Measurements from ENCODE around the gene APBA1.

The APBA1 gene

DNA sequence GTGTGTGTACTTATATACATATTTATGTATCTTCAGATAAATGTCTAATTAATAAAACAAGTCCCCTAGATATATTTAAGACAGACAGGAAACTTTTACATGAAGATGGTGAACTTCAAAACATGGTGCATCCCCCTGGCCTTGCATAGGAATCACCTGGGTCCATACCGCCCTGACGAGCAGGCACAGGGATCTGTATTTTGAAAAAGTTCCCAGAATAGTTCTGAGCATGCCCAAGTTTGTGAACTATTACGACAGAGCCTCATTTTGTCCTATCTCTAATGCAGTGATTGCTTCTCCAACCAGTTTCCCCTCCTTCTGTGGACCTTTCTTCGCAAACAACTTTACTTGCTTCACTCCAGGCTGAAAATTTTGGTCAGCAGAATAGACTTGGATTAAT, 98.1 kb downstream of the APBA1 start:
- DNase-seq: no peak

DNA sequence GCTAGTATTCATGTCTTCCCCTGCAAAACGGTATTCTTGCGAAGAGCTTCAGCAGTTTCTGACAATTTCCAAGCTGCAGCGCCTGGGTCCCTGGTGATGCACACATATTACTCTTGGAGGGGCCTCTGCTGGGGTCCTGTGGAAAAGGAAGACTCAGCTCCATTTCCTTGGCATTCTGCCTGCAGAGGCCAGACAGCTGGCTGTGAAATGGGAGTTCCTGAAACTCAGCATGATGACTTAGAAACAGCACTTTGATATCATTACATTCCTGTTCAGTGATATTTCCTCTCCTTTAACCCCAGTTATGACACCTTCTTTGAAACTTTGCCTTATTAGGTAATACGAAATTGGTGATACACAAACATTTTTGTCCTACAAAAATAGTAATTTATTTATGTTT, 98.5 kb downstream of the APBA1 start:
- no peak for DNase-seq

DNA sequence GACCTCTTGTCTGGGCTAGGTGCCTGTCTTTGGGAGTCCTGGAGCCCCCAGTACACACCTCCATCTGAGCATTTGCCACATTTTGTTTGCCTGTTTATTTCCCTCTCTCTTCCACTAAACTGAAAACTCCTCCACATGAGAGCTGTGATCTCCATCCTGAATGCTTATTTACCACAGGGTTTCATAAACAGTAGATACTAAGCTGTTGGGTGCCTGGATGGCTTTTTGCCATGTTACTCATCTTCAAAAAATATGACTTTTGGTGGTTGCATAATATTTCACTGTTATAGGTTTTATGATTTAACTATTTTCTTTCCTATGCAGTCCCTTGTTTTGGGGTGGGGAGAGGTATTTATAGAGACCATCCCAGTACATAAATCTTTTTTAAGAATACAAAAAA, 99.6 kb downstream of the APBA1 start:
- no peak for DNase-seq

DNA sequence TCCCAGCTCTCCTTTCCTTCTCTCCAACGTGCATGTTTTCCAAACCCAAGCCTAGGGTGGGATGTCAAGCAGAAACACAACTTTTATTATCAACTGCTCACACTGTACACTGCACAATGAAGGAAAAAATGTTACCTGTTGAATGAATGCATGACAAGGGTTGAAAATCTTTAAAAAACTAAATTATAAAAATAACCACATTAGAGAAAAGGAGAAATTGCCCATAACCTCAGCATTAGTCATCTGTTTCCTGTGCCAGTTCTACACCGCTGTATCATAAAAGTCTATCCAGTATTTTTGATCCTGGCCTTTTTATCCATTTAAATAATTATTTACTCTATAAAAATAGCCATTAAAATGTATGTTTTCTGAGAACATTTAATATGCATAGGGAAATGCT, 101.1 kb downstream of the APBA1 start:
- no peak for DNase-seq

- DNase-seq: no peak
Measured at GRCh38 chr9:69569738-69570451, 102.3 kb downstream of the APBA1 start.

DNA sequence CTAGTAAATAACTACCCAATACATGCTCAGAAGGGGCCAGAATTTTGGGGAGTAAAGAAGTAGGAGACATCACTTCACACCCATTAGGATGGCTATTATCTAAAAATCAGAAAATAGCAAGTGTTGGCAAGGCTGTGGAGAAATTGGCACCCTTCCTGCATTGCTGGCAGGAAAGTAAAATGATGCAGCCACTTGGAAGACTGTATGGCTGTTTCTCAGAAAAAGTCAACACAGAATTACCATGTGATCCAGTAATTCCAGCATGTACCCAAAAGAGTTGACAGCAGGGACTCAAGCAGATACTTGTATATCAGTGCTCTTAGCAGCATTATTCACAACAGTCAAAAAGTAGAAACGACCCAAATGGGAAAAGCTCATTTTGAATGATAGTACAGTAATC, 107.6 kb downstream of the APBA1 start:
- DNase-seq: no peak

DNA sequence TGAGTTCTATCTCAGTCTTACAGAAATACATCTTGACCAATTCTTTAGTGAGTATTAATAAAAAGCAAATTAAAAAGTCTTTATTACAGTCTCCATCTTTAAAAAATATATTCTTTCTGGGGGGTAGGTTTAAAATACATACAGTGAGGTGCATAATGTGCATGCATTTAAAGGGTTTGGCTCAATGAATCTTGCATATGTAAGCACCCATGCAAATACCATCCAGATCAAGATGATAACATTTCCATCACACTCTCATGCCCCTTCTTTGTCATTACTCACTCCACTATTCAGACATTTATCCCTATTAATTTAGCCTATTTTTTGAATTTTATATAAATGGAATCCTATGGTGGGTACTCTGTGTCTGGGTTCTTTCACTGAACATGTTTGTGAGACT, 113.0 kb downstream of the APBA1 start:
- DNase-seq: no peak

GRCh38 chr9:69556707-69557106, 115.5 kb downstream of the APBA1 start:
- no peak for DNase-seq

GRCh38 chr9:69555802-69556201, 116.4 kb downstream of the APBA1 start:
- no peak for DNase-seq

- no peak for DNase-seq
Measured at GRCh38 chr9:69554945-69555344, 117.2 kb downstream of the APBA1 start.

DNA sequence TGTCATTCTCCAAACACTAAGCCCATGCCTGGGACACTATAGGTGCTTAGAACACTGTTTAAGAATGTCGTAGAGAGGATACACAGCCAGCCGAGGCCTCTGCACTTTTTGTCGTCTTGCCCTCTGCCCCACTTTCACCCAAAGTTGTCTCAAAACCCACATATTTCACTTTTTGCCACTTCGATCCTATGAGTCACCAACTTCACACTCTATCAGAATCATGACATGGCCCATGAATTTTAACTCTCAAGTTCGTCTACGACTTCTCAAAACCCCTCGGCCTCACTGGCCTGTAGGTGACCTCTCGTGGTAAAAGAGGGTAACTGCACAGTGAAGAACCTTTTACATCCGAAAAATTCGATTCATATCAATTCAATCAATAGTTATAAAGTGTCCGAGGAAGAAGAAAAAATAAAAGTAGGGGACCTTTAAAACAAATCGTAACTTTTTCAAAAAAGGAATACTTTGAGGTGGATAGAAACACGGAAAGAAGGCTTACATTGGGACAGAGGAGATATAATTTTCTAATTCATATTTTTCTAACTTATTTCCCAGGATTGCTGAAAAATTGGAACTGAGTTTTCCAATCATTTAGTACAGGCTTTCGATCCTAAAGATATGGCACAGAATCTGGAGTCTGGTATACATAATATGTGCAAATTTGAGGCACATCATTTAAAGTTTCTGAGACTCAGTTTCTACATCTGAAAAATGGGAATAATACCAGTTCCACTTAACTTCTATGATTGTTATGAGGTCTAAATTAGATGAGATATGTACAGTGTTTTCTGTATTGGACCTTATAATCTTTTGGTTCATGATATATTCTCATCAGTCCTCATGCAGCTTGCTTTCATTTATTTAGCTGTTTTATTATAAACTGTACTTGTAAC, 122.6 kb downstream of the APBA1 start:
- no peak for DNase-seq

- DNase-seq: no peak
Measured at GRCh38 chr9:69548681-69549080, 123.5 kb downstream of the APBA1 start.

GRCh38 chr9:69546265-69546664, 125.9 kb downstream of the APBA1 start:
- DNase-seq: no peak

- peak; percentile 77 for DNase-seq
Measured at GRCh38 chr9:69542942-69543704, 129.0 kb downstream of the APBA1 start.

- no peak for DNase-seq
Measured at GRCh38 chr9:69542058-69542457, 130.1 kb downstream of the APBA1 start.

DNA sequence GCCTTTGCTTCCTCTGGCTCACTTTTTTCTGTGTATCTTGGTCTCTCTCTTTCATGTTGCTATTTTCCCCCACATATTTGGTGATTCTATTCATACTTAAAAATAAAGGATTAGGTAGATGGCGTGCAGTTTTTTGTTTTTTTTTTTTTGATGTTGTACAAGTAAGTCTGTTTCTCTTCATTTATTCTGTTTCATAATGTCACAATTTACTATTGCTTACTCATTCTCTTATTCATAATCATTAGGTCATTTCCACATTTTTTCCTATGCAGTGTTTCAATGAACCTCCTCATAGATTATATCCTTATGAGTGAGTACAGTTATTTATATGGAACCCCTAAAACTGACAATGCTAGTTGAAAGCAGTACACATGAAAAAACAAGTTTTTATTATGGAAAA, 136.3 kb downstream of the APBA1 start:
- DNase-seq: no peak

GRCh38 chr9:69535286-69535832, 136.8 kb downstream of the APBA1 start:
- no peak for DNase-seq

DNA sequence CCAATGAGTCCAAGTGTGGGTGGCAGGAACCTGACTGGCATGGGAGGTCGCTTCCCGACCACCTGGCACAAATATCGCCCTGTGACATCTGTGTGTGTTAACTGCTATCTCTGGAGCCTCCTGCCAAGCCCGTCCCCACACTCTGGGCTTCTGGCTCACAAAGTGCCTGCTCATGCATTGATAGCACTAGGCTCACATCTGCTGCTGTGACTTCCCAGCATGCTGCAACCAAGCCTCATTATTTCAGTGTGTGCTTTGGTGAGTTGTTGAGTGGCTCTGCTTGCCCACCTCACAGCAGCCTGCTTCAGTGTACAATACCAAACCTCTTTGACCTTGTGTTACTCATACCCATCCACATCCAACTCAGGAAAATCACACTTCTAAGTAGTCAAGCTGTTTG, 139.8 kb downstream of the APBA1 start:
- DNase-seq: no peak

- no peak for DNase-seq
Measured at GRCh38 chr9:69527454-69527853, 144.7 kb downstream of the APBA1 start.

DNA sequence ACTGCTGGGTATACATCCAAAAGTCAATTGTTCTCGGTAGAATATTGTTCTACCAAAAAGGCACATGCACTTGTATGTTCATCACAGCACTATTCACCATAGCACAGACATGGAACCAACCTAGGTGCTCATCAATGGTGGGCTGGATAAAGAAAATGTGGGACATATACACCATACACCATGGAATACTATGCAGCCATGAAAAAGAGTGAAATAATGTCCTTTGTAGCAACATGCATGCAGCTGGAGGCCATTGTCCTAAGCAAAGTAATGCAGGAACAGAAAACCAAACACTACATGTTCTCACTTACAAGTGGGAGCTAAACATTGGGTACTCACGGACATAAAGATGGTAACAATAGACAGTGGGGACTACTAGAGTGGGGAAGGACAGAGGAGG, 145.5 kb downstream of the APBA1 start:
- DNase-seq: no peak

DNA sequence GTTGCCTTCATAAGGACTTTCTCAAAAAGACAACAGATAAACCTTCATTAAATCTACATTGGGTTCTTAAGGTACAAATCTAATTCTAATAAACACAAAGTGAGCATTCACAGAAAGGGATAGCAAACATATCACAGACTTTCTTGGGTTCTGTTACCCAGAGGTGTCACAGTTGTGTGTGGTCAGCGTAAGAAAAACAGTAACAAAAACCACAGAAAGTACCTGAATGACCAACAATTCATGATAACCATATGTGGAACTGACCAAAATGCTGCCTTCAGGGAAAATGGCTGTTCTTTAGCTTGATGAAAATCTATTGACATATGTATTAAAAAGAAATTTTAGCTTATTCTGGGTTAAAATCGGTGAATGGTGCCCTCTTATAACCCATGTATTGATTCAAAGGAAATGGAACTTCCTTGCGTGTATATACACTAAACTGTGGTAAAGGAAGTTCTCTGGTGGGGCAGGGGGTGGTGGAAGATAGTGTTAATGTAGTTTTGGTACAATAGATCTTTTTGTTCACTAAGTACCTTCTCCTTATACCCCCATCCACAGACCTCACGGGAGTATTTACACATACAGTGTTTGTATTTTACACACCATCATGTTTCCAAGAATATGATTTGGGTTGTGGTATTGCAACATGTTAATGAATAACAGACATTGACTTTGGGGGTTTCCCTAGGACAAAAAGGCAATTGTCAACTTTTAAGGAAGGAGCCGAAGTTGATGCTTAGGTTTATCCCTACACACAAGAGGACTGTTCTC, 152.5 kb downstream of the APBA1 start:
- DNase-seq: no peak

Data from NCI-H2227 treated with DMSO at 0.1 percent for 48 hours (cell line).